B cell (primary cell): Measurements from ENCODE around the gene STARD6. TPM values are rescaled to one million over a fixed set of nuclear protein-coding genes. Genes with fewer than 3 reads are reported as not detected.
"Not testable (repeated sequence)": the region's sequence is repeated elsewhere in the genome, so short reads cannot be mapped to it uniquely, and the experiment has no call there.

ENCODE experiments used
- ATAC-seq: fragments of 200-7000 bp; cut with Tn5 transposase; one replicate; pipeline ENCODE4 v1.10.0; 2021; ENCODE audit warnings: low read depth, mild to moderate bottlenecking, moderate number of reproducible peaks, moderate library complexity
- CTCF ChIA-PET: fragments of 350-600 bp; sonication (Branson Sonifier 250); formaldehyde crosslinking; loops from one replicate; lab custom pipeline; 2021; ENCODE audit warnings: antibody characterized with exemption, inconsistent platforms; lab: Charles Lee
- POLR2A ChIA-PET: fragments of 350-600 bp; sonication (Branson Sonifier 250); formaldehyde crosslinking; loops from one replicate; lab custom pipeline; 2021; ENCODE audit warnings: antibody characterized with exemption; lab: Charles Lee
- DNase-seq: peaks from one replicate; pipeline ENCODE4 v3.0.0; 2013
- H2AFZ ChIP-seq: 2 replicates; pipeline ENCODE4 v1.6.1; 2012; ENCODE audit warnings: mild to moderate bottlenecking, low read depth, low read length; ENCODE audit not compliant: insufficient read depth, poor library complexity, severe bottlenecking
- H3K27ac ChIP-seq, 2 donors: 1 replicate in 1 of 2; 2 replicates in 1 of 2; pipeline ENCODE4 v1.5.1; 2012 to 2013; ENCODE audit warnings: low read length in 2 of 2, mild to moderate bottlenecking in 2 of 2, moderate library complexity in 1 of 2
- H3K27me3 ChIP-seq, 4 experiments: fragments of 200-600 bp in 1 of 4; sonication (generic) in 1 of 4; replicated peaks in 1 of 4; 1 replicate in 2 of 4; 2 replicates in 2 of 4; pipeline versions ENCODE4 v1.6.1 to v1.7.0; 2013 to 2016; ENCODE audit warnings: low read length in 3 of 4, mild to moderate bottlenecking in 2 of 4, mixed read lengths in 1 of 4, moderate library complexity in 1 of 4; ENCODE audit not compliant: insufficient read depth in 4 of 4, control insufficient read depth in 3 of 4; ENCODE audit errors: control extremely low read depth in 1 of 4
- H3K36me3 ChIP-seq, 2 experiments: replicated peaks in 1 of 2; 1 replicate in 1 of 2; 2 replicates in 1 of 2; pipeline versions ENCODE4 v1.6.1 to v1.7.1; 2013; ENCODE audit warnings: low read length in 1 of 2; ENCODE audit not compliant: insufficient read depth in 2 of 2, control insufficient read depth in 1 of 2; ENCODE audit errors: control extremely low read depth in 1 of 2, extremely low read depth in 1 of 2
- H3K4me1 ChIP-seq, 2 donors: fragments of 200-600 bp in 1 of 2; sonication (generic) in 1 of 2; 1 replicate in 1 of 2; 2 replicates in 1 of 2; pipeline versions ENCODE4 v1.5.1 to v1.6.1; 2013 to 2017; ENCODE audit warnings: low read length in 2 of 2; ENCODE audit not compliant: control insufficient read depth in 2 of 2, insufficient read depth in 2 of 2
- H3K4me2 ChIP-seq: replicated peaks from 2 replicates; pipeline ENCODE3; 2012; ENCODE audit warnings: mild to moderate bottlenecking, low read depth, low read length; ENCODE audit not compliant: poor library complexity, severe bottlenecking
- H3K4me3 ChIP-seq, 5 experiments: fragments of 200-600 bp in 1 of 5; sonication (generic) in 1 of 5; 1 replicate in 3 of 5; 2 replicates in 2 of 5; pipeline versions ENCODE4 v1.5.1 to v1.7.0; 2011 to 2016; ENCODE audit warnings: low read length in 4 of 5, mild to moderate bottlenecking in 4 of 5, low read depth in 2 of 5, control low read depth in 1 of 5, moderate library complexity in 1 of 5; ENCODE audit not compliant: insufficient read depth in 1 of 5; ENCODE audit errors: control extremely low read depth in 1 of 5, extremely low read depth in 1 of 5
- H3K79me2 ChIP-seq: fragments of 200-600 bp; sonication (generic); one replicate; pipeline ENCODE4 v1.6.0; 2016; ENCODE audit warnings: low read length; ENCODE audit not compliant: control insufficient read depth, insufficient read depth
- H3K9ac ChIP-seq: fragments of 200-600 bp; sonication (generic); 2 replicates; pipeline ENCODE4 v1.6.1; 2017; ENCODE audit warnings: mild to moderate bottlenecking, low read length, moderate library complexity
- H3K9me3 ChIP-seq, 3 donors: one replicate each; pipeline versions ENCODE4 v1.6.1 to v1.7.1; 2013; ENCODE audit warnings: low read length in 2 of 3; ENCODE audit not compliant: control insufficient read depth in 2 of 3, insufficient read depth in 1 of 3; ENCODE audit errors: control extremely low read depth in 1 of 3
- H4K20me1 ChIP-seq: 2 replicates; pipeline ENCODE4 v1.6.0; 2012; ENCODE audit warnings: mild to moderate bottlenecking, low read length; ENCODE audit not compliant: insufficient read depth, control insufficient read depth, poor library complexity, severe bottlenecking
- H3K27ac Mint-ChIP-seq: one replicate; pipeline ENCODE4 v1.8.0; 2021; ENCODE audit warnings: mixed read lengths
- H3K27me3 Mint-ChIP-seq: one replicate; pipeline ENCODE4 v1.8.0; 2021; ENCODE audit warnings: mixed read lengths
- H3K4me1 Mint-ChIP-seq: one replicate; pipeline ENCODE4 v1.8.0; 2021; ENCODE audit warnings: mixed read lengths
- H3K4me3 Mint-ChIP-seq: one replicate; pipeline ENCODE4 v1.8.0; 2021; ENCODE audit warnings: mixed read lengths
- H3K9me3 Mint-ChIP-seq: one replicate; pipeline ENCODE4 v1.8.0; 2022; ENCODE audit warnings: mixed read lengths; ENCODE audit not compliant: insufficient read depth
- EZH2 ChIP-seq: IDR thresholded peaks from 2 replicates; pipeline ENCODE4 v1.6.1; 2012; ENCODE audit warnings: borderline replicate concordance, low read depth, mild to moderate bottlenecking, moderate library complexity, low read length; ENCODE audit not compliant: insufficient read depth, poor library complexity, severe bottlenecking
- WGBS: methylation state at CpG from one replicate; pipeline ENCODE4 v1.1.5; 2013; ENCODE audit warnings: missing lambda C conversion rate; ENCODE audit not compliant: insufficient coverage; 5-methylcytosine and 5-hydroxymethylcytosine counted together
- intact Hi-C: fragments of 100-400 bp; cut with micrococcal nuclease; formaldehyde crosslinking; loops from one replicate; pipeline ENCODE4 v1.10.0; 2022
- polyA plus RNA-seq: library from polyadenylated mRNA; depleted of rRNA; stranded (reverse); fragments of >200 nt; gene quantifications from 2 replicates; pipeline ENCODE4 v1.2.3, GENCODE V29; 2012
- total RNA-seq, 2 donors: library from RNA; stranded (reverse); fragments of 120-200 nt in 1 of 2; gene quantifications; 1 replicate in 1 of 2; 2 replicates in 1 of 2; pipeline versions ENCODE4 v1.2.3 to v1.2.4, GENCODE V29; 2013 to 2022
- TF ChIP-seq, protein P1 (sequence below): fragments of 200-600 bp; IDR thresholded peaks from one replicate; pipeline ENCODE4 v1.8.0; 2022; ENCODE audit warnings: antibody characterized with exemption, mild to moderate bottlenecking

Gene STARD6
- total and polyA plus RNA-seq, 2 donors (not counting 1 experiment from before 2014, with no cell fraction given), result not detected

DNA sequence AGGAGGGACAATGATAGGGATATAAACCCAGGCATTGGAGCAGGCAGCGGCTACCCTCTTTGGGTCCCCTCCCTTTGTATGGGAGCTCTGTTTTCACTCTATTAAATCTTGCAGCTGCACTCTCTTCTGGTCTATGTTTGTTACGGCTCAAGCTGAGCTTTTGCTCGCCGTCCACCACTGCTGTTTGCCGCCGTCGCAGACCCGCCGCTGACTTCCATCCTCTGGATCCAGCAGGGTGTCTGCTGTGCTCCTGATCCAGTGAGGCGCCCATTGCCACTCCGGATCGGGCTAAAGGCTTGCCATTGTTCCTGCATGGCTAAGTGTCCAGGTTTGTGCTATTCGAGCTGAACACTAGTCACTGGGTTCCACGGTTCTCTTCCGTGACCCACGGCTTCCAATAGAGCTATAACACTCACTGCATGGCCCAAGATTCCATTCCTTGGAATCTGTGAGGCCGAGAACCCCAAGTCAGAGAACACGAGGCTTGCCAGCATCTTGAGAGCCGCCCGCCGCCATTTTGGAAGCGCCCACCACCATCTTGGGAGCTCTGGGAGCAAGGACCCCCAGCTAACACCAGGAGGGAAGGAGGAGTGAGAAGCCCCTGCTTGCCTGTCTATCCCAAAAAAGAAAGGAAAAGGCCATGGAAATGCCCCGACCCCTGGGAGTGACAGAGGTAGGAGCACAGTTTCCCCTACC lies 29.3 kb upstream of the STARD6 start:
- H3K4me3 ChIP-seq, ATAC-seq, H3K27me3 Mint-ChIP-seq, H3K9ac ChIP-seq, H3K79me2 ChIP-seq, H3K4me2 ChIP-seq, POLR2A ChIA-PET, H2AFZ ChIP-seq, H3K9me3 Mint-ChIP-seq, H3K27me3 ChIP-seq, H3K4me1 Mint-ChIP-seq, H3K4me3 Mint-ChIP-seq, H3K27ac Mint-ChIP-seq, H4K20me1 ChIP-seq, intact Hi-C loops, DNase-seq, H3K27ac ChIP-seq, CTCF ChIA-PET, H3K9me3 ChIP-seq, H3K4me1 ChIP-seq, H3K36me3 ChIP-seq: not testable (repeated sequence)
- WGBS, result 96% methylated on average over 21 of the region's 23 CpGs

DNA sequence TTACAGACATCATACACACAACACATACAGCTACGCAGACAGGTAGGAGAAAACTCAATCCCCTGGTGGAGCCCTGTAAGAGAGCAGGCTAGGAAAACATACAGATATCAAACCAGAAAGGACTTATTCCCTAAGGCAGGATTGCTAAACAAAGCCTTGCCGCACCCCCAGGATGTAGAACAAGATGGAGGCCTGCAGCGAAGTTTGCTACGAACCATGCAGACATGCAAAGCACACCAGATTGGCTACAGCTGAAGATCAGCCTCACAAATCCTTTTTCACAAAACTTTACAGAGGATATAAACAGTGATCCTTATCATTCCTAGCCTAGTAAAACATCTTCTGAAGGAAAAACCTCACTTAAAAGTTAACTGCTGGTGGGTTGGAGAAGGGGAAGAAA lies 28.4 kb upstream of the STARD6 start:
- Histone ChIP-seq H3K36me3 (no peaks in the 10 kb centered on the region), H3K9me3 (peaks cover 0 to 1% (median 0%) of the 10 kb centered on the region in 3 donors), H4K20me1 (no peaks in the 10 kb centered on the region), H3K27ac (no peak overlapping the region), H3K4me3 (no peak overlapping the region), H2AFZ (no peak overlapping the region), H3K9ac (no peak overlapping the region), H3K4me1 (no peaks in the 10 kb centered on the region), H3K27me3 (no peaks in the 10 kb centered on the region), H3K4me2 (no peak overlapping the region), H3K79me2 (no peaks in the 10 kb centered on the region)
- ATAC-seq, result no peak
- ChIA-PET CTCF (no interaction called here), POLR2A (no interaction called here)
- Mint-ChIP-seq H3K4me3 (no peak overlapping the region), H3K27me3 (peaks cover 6% of the 10 kb centered on the region), H3K4me1 (no peaks in the 10 kb centered on the region), H3K27ac (no peak overlapping the region), H3K9me3 (no peaks in the 10 kb centered on the region)
- no peak for DNase-seq
- 100% methylated on average over 3 of the region's 4 CpGs for WGBS
- no peak for TF ChIP-seq EZH2
- TF ChIP-seq, protein P1, sequence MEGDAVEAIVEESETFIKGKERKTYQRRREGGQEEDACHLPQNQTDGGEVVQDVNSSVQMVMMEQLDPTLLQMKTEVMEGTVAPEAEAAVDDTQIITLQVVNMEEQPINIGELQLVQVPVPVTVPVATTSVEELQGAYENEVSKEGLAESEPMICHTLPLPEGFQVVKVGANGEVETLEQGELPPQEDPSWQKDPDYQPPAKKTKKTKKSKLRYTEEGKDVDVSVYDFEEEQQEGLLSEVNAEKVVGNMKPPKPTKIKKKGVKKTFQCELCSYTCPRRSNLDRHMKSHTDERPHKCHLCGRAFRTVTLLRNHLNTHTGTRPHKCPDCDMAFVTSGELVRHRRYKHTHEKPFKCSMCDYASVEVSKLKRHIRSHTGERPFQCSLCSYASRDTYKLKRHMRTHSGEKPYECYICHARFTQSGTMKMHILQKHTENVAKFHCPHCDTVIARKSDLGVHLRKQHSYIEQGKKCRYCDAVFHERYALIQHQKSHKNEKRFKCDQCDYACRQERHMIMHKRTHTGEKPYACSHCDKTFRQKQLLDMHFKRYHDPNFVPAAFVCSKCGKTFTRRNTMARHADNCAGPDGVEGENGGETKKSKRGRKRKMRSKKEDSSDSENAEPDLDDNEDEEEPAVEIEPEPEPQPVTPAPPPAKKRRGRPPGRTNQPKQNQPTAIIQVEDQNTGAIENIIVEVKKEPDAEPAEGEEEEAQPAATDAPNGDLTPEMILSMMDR, result no peak
- intact Hi-C loops, result no loop called here
